OCI-LY7 (cell line): ENCODE measurements around the gene GRPEL2. TPM values are rescaled to one million over a fixed set of nuclear protein-coding genes. Genes with fewer than 3 reads are reported as not detected.

Source experiments
- BruUV-seq: library from RNA; stranded (reverse); fragments of 400-500 nt; replicated peaks from 2 replicates; lab custom pipeline; 2021; lab: Mats Ljungman, UMichigan
- CTCF ChIA-PET: fragments of 300-600 bp; sonication (Branson Sonifier 250); formaldehyde crosslinking; loops from one replicate; lab custom pipeline; 2022; ENCODE audit warnings: antibody characterized with exemption; ENCODE audit not compliant: unreplicated experiment; lab: Charles Lee
- POLR2A ChIA-PET: fragments of 300-600 bp; sonication (Branson Sonifier 250); formaldehyde crosslinking; loops from one replicate; lab custom pipeline; 2022; ENCODE audit warnings: antibody characterized with exemption; lab: Charles Lee
- DNase-seq: peaks from one replicate; pipeline ENCODE4 v3.0.0-alpha.2; 2015; ENCODE audit warnings: low spot score
- H2AFZ ChIP-seq: fragments of 200-600 bp; sonication (generic), shearing (Covaris generic); 2 replicates; pipeline ENCODE4 v1.6.1; 2014; ENCODE audit warnings: mild to moderate bottlenecking, antibody characterized with exemption, low read length, moderate library complexity
- H3K27ac ChIP-seq: fragments of 200-600 bp; sonication (generic); 2 replicates; pipeline ENCODE4 v1.5.1; 2014; ENCODE audit warnings: mixed run types, low read depth, mild to moderate bottlenecking, moderate library complexity, low read length, inconsistent platforms; ENCODE audit not compliant: poor library complexity, severe bottlenecking
- H3K36me3 ChIP-seq: fragments of 200-600 bp; sonication (generic); 2 replicates; pipeline ENCODE4 v1.6.1; 2014; ENCODE audit warnings: mild to moderate bottlenecking, antibody characterized with exemption, low read length, moderate library complexity, mixed read lengths; ENCODE audit not compliant: insufficient read depth
- H3K4me1 ChIP-seq: fragments of 200-600 bp; sonication (generic); 2 replicates; pipeline ENCODE4 v1.5.1; 2014; ENCODE audit warnings: mild to moderate bottlenecking, low read length; ENCODE audit not compliant: insufficient read depth, poor library complexity, severe bottlenecking
- H3K4me2 ChIP-seq: fragments of 200-600 bp; sonication (generic); 2 replicates; pipeline ENCODE4 v1.6.1; 2014; ENCODE audit warnings: mild to moderate bottlenecking, low read length
- H3K4me3 ChIP-seq: fragments of 200-600 bp; sonication (generic); 2 replicates; pipeline ENCODE4 v1.5.1; 2014; ENCODE audit warnings: mild to moderate bottlenecking, low read depth, low read length; ENCODE audit not compliant: poor library complexity, severe bottlenecking
- H3K79me2 ChIP-seq: fragments of 200-600 bp; sonication (generic); 2 replicates; pipeline ENCODE4 v1.6.1; 2016; ENCODE audit warnings: low read depth, mild to moderate bottlenecking, low read length, moderate library complexity, mixed read lengths; ENCODE audit not compliant: insufficient read depth
- H3K9me2 ChIP-seq: fragments of 200-600 bp; sonication (generic); 2 replicates; pipeline ENCODE4 v1.6.1; 2016; ENCODE audit warnings: mild to moderate bottlenecking, low read length, mixed read lengths; ENCODE audit not compliant: insufficient read depth
- H3K9me3 ChIP-seq: fragments of 200-600 bp; sonication (generic); 2 replicates; pipeline ENCODE4 v1.6.1; 2014; ENCODE audit warnings: mild to moderate bottlenecking, mixed run types, low read length, mixed read lengths
- H4K20me1 ChIP-seq: fragments of 200-600 bp; sonication (generic); 2 replicates; pipeline ENCODE4 v1.6.1; 2014; ENCODE audit warnings: mild to moderate bottlenecking, antibody characterized with exemption, low read length, moderate library complexity, mixed read lengths; ENCODE audit not compliant: insufficient read depth
- CTCF ChIP-seq: fragments of 200-600 bp; sonication (generic); conservative IDR thresholded peaks from 2 replicates; pipeline ENCODE4 v1.5.1; 2014; ENCODE audit warnings: mild to moderate bottlenecking, antibody characterized with exemption, low read length, moderate library complexity, mixed read lengths
- EZH2phosphoT487 ChIP-seq: fragments of 200-600 bp; sonication (generic); IDR thresholded peaks from 2 replicates; pipeline ENCODE4 v1.6.1; 2018; ENCODE audit warnings: low read depth, borderline replicate concordance, mild to moderate bottlenecking, mixed run types, antibody characterized with exemption, low read length, moderate library complexity, mixed read lengths
- intact Hi-C: fragments of 100-400 bp; cut with micrococcal nuclease; formaldehyde crosslinking; loops from one replicate; pipeline ENCODE4 v1.10.0; 2022; ENCODE audit not compliant: unreplicated experiment
- total RNA-seq, 2 experiments: library from RNA; depleted of rRNA in 1 of 2; stranded (reverse); fragments of >200 nt in 1 of 2; shearing (Covaris generic) in 1 of 2; gene quantifications; 2 replicates each; pipeline ENCODE4 v1.2.3, GENCODE V29; 2014 to 2022

GRPEL2 gene
- total RNA-seq, 2 experiments from 2014 or later = 28.3 to 41.5 TPM

- peaks cover 46% of the 10 kb centered on the region; the same call in 1 of the 2 replicates for H3K79me2 ChIP-seq
- peak within 1 kb of the TSS; percentile 53 for H3K27ac ChIP-seq
- peaks cover 6% of the 10 kb centered on the region; the same call in 1 of the 2 replicates for H4K20me1 ChIP-seq
- no peaks in the 10 kb centered on the region for H3K9me2 ChIP-seq
- BruUV-seq = no TSS peak
- peak within 1 kb of the TSS; percentile 94 for H3K4me3 ChIP-seq
- TF ChIP-seq CTCF (no peak), EZH2phosphoT487 (no peak)
- peak; percentile 96 for DNase-seq
- POLR2A ChIA-PET = interaction anchor here (0.6 to 12.6 kb wide), 15 partner anchors 10 to 1710 kb away, joined by 3 to 183 read pairs (median 3); partner anchors contain the start of gene GRPEL2
- peaks cover 40% of the 10 kb centered on the region for H3K36me3 ChIP-seq
- no peaks in the 10 kb centered on the region for H3K9me3 ChIP-seq
- H3K4me1 ChIP-seq = peaks cover 21% of the 10 kb centered on the region
- CTCF ChIA-PET = interaction anchor here (0.6 to 1.1 kb wide), 5 partner anchors 10 to 94 kb away, joined by 3 to 5 read pairs (median 4); no protein-coding TSS in a partner anchor
- H2AFZ ChIP-seq = peak within 1 kb of the TSS; percentile 72
- peak within 1 kb of the TSS; percentile 73 for H3K4me2 ChIP-seq
- intact Hi-C loops = loop anchor here (1.0 kb wide), 1 partner anchor 12 kb away; the partner anchor contains the start of gene GRPEL2
Measured at GRCh38 chr5:149357370-149358293, 12.3 kb downstream of the GRPEL2 start, which contains the start of gene PCYOX1L. TSS of gene PCYOX1L (plus strand) at chr5:149358046. CDS start at chr5:149358069, 23 bp downstream.

- Histone ChIP-seq H3K79me2 (peaks cover 39% of the 10 kb centered on the region; the same call in 1 of the 2 replicates), H3K4me2 (peak overlapping the region; percentile 72), H2AFZ (peak overlapping the region; percentile 61; the same call in 1 of the 2 replicates), H3K27ac (peak overlapping the region; percentile 53), H3K36me3 (peaks cover 34% of the 10 kb centered on the region), H3K9me2 (no peaks in the 10 kb centered on the region), H3K9me3 (no peaks in the 10 kb centered on the region), H4K20me1 (peaks cover 3% of the 10 kb centered on the region; the same call in 1 of the 2 replicates), H3K4me3 (peak overlapping the region; percentile 94), H3K4me1 (peaks cover 20% of the 10 kb centered on the region)
- ChIA-PET CTCF (interaction anchor here (0.6 to 1.1 kb wide), 5 partner anchors 9 to 94 kb away, joined by 3 to 5 read pairs (median 4); no protein-coding TSS in a partner anchor), POLR2A (interaction anchor here (0.6 to 12.6 kb wide), 11 partner anchors 14 to 1711 kb away, joined by 3 to 183 read pairs (median 3); partner anchors contain the start of gene GRPEL2)
- TF ChIP-seq EZH2phosphoT487 (no peak), CTCF (no peak)
- no TSS peak for BruUV-seq
- peak; percentile 66 for DNase-seq
- intact Hi-C loops = loop anchor here (1.0 kb wide), 1 partner anchor 13 kb away; the partner anchor contains the start of gene GRPEL2
Measured at GRCh38 chr5:149358294-149358651, 13.0 kb downstream of the GRPEL2 start.
